Astrocyte (in vitro differentiated cells and primary cell): ENCODE data around the gene CENPC. TPM values are rescaled to one million over a fixed set of nuclear protein-coding genes. Genes with fewer than 3 reads are reported as not detected.

Experiments used
- DNase-seq: peaks from one replicate; pipeline ENCODE4 v3.0.0-alpha.2; 2010; ENCODE audit warnings: low read depth
- FAIRE-seq: peaks from 2 replicates; lab custom pipeline; 2011; peaks lifted over from hg19 to GRCh38; lab: Jason Lieb, UNC
- H2AFZ ChIP-seq: 2 replicates; pipeline ENCODE4 v1.6.0; 2012; ENCODE audit warnings: low read depth, low read length, inconsistent platforms
- H3K27ac ChIP-seq: 2 replicates; pipeline ENCODE4 v1.5.1; 2011; ENCODE audit warnings: low read depth, low read length, inconsistent platforms
- H3K27me3 ChIP-seq: 2 replicates; pipeline ENCODE4 v1.6.0; 2011; ENCODE audit warnings: low read length, inconsistent platforms; ENCODE audit not compliant: insufficient read depth
- H3K36me3 ChIP-seq: 2 replicates; pipeline ENCODE4 v1.5.1; 2011; ENCODE audit warnings: low read length, inconsistent platforms; ENCODE audit not compliant: insufficient read depth
- H3K4me1 ChIP-seq: 2 replicates; pipeline ENCODE4 v1.5.1; 2011; ENCODE audit warnings: low read length, inconsistent platforms; ENCODE audit not compliant: insufficient read depth
- H3K4me2 ChIP-seq: 2 replicates; pipeline ENCODE4 v1.6.0; 2012; ENCODE audit warnings: low read length, inconsistent platforms
- H3K4me3 ChIP-seq: 2 replicates; pipeline ENCODE4 v1.5.1; 2011; ENCODE audit warnings: low read depth, mild to moderate bottlenecking, low read length, inconsistent platforms; ENCODE audit not compliant: insufficient read depth
- H3K79me2 ChIP-seq: 2 replicates; pipeline ENCODE4 v1.6.0; 2012; ENCODE audit warnings: mild to moderate bottlenecking, low read length, inconsistent platforms; ENCODE audit not compliant: insufficient read depth
- H3K9ac ChIP-seq: 2 replicates; pipeline ENCODE4 v1.6.0; 2012; ENCODE audit warnings: mild to moderate bottlenecking, low read length, inconsistent platforms
- H3K9me3 ChIP-seq: 2 replicates; pipeline ENCODE4 v1.5.1; 2012; ENCODE audit warnings: low read depth, mild to moderate bottlenecking, low read length, inconsistent platforms; ENCODE audit not compliant: insufficient read depth
- H4K20me1 ChIP-seq: 2 replicates; pipeline ENCODE4 v1.6.0; 2012; ENCODE audit warnings: low read length, inconsistent platforms; ENCODE audit not compliant: insufficient read depth
- H3K27ac Mint-ChIP-seq: one replicate; pipeline ENCODE4 v1.8.0; 2021; ENCODE audit warnings: mild to moderate bottlenecking, mixed read lengths; ENCODE audit not compliant: unreplicated experiment
- H3K27me3 Mint-ChIP-seq: one replicate; pipeline ENCODE4 v1.8.0; 2021; ENCODE audit warnings: low read depth, mixed read lengths; ENCODE audit not compliant: unreplicated experiment
- H3K36me3 Mint-ChIP-seq: one replicate; pipeline ENCODE4 v1.8.0; 2021; ENCODE audit warnings: low read depth, mixed read lengths; ENCODE audit not compliant: unreplicated experiment
- H3K4me1 Mint-ChIP-seq: one replicate; pipeline ENCODE4 v1.8.0; 2021; ENCODE audit warnings: low read depth, mixed read lengths; ENCODE audit not compliant: unreplicated experiment
- H3K4me3 Mint-ChIP-seq: one replicate; pipeline ENCODE4 v1.8.0; 2021; ENCODE audit warnings: mild to moderate bottlenecking, moderate library complexity, mixed read lengths; ENCODE audit not compliant: unreplicated experiment
- H3K9me3 Mint-ChIP-seq: one replicate; pipeline ENCODE4 v1.8.0; 2021; ENCODE audit warnings: mild to moderate bottlenecking, mixed read lengths; ENCODE audit not compliant: unreplicated experiment
- CTCF ChIP-seq: IDR thresholded peaks from 2 replicates; pipeline ENCODE4 v1.5.1; 2011; ENCODE audit warnings: low read depth, mild to moderate bottlenecking, inconsistent platforms, low read length, moderate library complexity; ENCODE audit not compliant: insufficient read depth
- EZH2 ChIP-seq: IDR thresholded peaks from 2 replicates; pipeline ENCODE4 v1.6.1; 2012; ENCODE audit warnings: mild to moderate bottlenecking, low read length, inconsistent platforms; ENCODE audit not compliant: insufficient read depth
- total RNA-seq: library from RNA; stranded (reverse); gene quantifications from 2 replicates; pipeline ENCODE4 v1.2.1, GENCODE V29; 2021

Gene CENPC
- total RNA-seq, 1 donor from 2014 or later = 13.4 TPM

GRCh38 chr4:67466751-67467150 is 78.6 kb downstream of the CENPC start:
- TF ChIP-seq EZH2 (no peak), CTCF (no peak)
- H3K4me1 Mint-ChIP-seq = peaks cover 10% of the 10 kb centered on the region
- H4K20me1 ChIP-seq = no peaks in the 10 kb centered on the region
- H3K79me2 ChIP-seq = no peaks in the 10 kb centered on the region
- no peak overlapping the region for H3K4me2 ChIP-seq
- H3K4me3 Mint-ChIP-seq = no peak overlapping the region
- no peaks in the 10 kb centered on the region for H3K27me3 ChIP-seq
- peaks cover 3% of the 10 kb centered on the region for H3K36me3 ChIP-seq
- no peak for DNase-seq
- no peak overlapping the region for H2AFZ ChIP-seq
- H3K27ac Mint-ChIP-seq = no peak overlapping the region
- H3K9ac ChIP-seq = no peak overlapping the region
- no peak overlapping the region for H3K4me3 ChIP-seq
- H3K27me3 Mint-ChIP-seq = no peaks in the 10 kb centered on the region
- H3K4me1 ChIP-seq = no peaks in the 10 kb centered on the region
- H3K9me3 ChIP-seq = no peaks in the 10 kb centered on the region
- FAIRE-seq = no peak
- H3K9me3 Mint-ChIP-seq = no peaks in the 10 kb centered on the region
- H3K36me3 Mint-ChIP-seq = peaks cover 7% of the 10 kb centered on the region
- H3K27ac ChIP-seq = no peak overlapping the region

GRCh38 chr4:67465763-67466052 is 79.6 kb downstream of the CENPC start:
- Histone ChIP-seq H3K4me2 (no peak overlapping the region), H3K79me2 (no peaks in the 10 kb centered on the region), H3K9ac (no peak overlapping the region), H3K27me3 (no peaks in the 10 kb centered on the region), H3K36me3 (no peaks in the 10 kb centered on the region), H3K27ac (no peak overlapping the region), H3K4me3 (no peak overlapping the region), H4K20me1 (no peaks in the 10 kb centered on the region), H2AFZ (no peak overlapping the region), H3K4me1 (no peaks in the 10 kb centered on the region), H3K9me3 (no peaks in the 10 kb centered on the region)
- no peak for TF ChIP-seq EZH2
- no peak for TF ChIP-seq CTCF
- Mint-ChIP-seq H3K4me1 (peaks cover 10% of the 10 kb centered on the region), H3K9me3 (no peaks in the 10 kb centered on the region), H3K27ac (no peak overlapping the region), H3K4me3 (no peak overlapping the region), H3K27me3 (no peaks in the 10 kb centered on the region), H3K36me3 (peaks cover 7% of the 10 kb centered on the region)
- DNase-seq (no peak), FAIRE-seq (no peak)

GRCh38 chr4:67465032-67465762 is 80.1 kb downstream of the CENPC start:
- Histone ChIP-seq H2AFZ (no peak overlapping the region), H3K27ac (no peak overlapping the region), H3K36me3 (no peaks in the 10 kb centered on the region), H3K4me2 (no peak overlapping the region), H3K4me1 (no peaks in the 10 kb centered on the region), H3K9ac (no peak overlapping the region), H3K9me3 (no peaks in the 10 kb centered on the region), H3K79me2 (no peaks in the 10 kb centered on the region), H4K20me1 (no peaks in the 10 kb centered on the region), H3K27me3 (no peaks in the 10 kb centered on the region), H3K4me3 (no peak overlapping the region)
- Mint-ChIP-seq H3K27ac (peak overlapping the region; percentile 5), H3K4me1 (peaks cover 10% of the 10 kb centered on the region), H3K9me3 (no peaks in the 10 kb centered on the region), H3K27me3 (no peaks in the 10 kb centered on the region), H3K36me3 (peaks cover 7% of the 10 kb centered on the region), H3K4me3 (no peak overlapping the region)
- FAIRE-seq (no peak), DNase-seq (no peak)
- TF ChIP-seq CTCF (no peak), EZH2 (no peak)
